ENCODE results near the gene MYO7A.

DNA sequence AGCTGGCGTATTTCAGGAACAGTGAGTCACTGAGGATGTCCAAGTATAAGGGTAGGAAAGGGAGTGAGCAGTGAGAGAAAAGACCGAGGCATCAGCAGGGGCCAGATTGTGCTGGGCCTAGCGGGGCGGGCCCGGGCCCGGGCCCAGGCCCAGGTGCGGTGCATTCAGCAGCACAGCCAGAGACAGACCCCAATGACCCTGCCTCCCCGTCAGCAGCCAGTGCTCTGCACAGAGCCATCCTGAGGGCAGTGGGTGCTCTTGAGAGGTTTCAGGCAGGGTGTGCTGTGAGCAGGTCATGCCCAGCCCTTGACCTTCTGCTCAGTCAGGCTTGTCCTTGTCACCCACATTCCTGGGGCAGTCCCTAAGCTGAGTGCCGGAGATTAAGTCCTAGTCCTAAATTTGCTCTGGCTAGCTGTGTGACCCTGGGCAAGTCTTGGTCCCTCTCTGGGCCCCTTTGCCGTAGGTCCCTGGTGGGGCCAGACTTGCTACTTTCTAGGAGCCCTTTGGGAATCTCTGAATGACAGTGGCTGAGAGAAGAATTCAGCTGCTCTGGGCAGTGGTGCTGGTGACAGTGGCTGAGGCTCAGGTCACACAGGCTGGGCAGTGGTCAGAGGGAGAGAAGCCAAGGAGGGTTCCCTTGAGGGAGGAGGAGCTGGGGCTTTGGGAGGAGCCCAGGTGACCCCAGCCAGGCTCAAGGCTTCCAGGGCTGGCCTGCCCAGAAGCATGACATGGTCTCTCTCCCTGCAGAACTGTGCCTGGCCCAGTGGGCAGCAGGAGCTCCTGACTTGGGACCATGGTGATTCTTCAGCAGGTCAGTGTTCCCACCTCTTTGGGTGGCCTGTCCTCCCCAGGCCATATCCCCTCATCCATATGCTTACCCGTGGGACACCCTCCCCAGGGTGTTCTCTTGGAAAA is 2.1 kb downstream of the MYO7A start:
- TF ChIP-seq POLR2A (IDR thresholded peaks at IDR 0.05; ENCODE audit: low read length) (no peak), GATA1 (IDR thresholded peaks at IDR 0.05; ENCODE audit: low read depth, low read length) (no peak)

Measured in erythroblast (primary cell).